Fibroblast of lung (primary cell): Measurements from ENCODE around the gene CD101. TPM values are rescaled to one million over a fixed set of nuclear protein-coding genes. Genes with fewer than 3 reads are reported as not detected.

Experiments
- DNase-seq, 2 donors: peaks; one replicate each; pipeline versions ENCODE4 v3.0.0 to v3.0.0-alpha.2; 2010; ENCODE audit warnings: low read depth in 2 of 2
- H2AFZ ChIP-seq: 2 replicates; pipeline ENCODE4 v1.5.1; 2012; ENCODE audit warnings: low read length, control low read depth, inconsistent platforms
- H3K27ac ChIP-seq: 2 replicates; pipeline ENCODE4 v1.5.1; 2011; ENCODE audit warnings: low read length, control low read depth; ENCODE audit not compliant: insufficient read depth
- H3K27me3 ChIP-seq: 2 replicates; pipeline ENCODE4 v1.5.1; 2011; ENCODE audit warnings: mild to moderate bottlenecking, low read length; ENCODE audit not compliant: control insufficient read depth, insufficient read depth
- H3K36me3 ChIP-seq: 2 replicates; pipeline ENCODE4 v1.5.1; 2011; ENCODE audit warnings: low read length; ENCODE audit not compliant: control insufficient read depth, insufficient read depth
- H3K4me1 ChIP-seq: 2 replicates; pipeline ENCODE4 v1.5.1; 2011; ENCODE audit warnings: low read length; ENCODE audit not compliant: control insufficient read depth, insufficient read depth; ENCODE audit errors: extremely low read depth
- H3K4me2 ChIP-seq: 2 replicates; pipeline ENCODE4 v1.5.1; 2011; ENCODE audit warnings: low read length, control low read depth; ENCODE audit not compliant: insufficient read depth; ENCODE audit errors: extremely low read depth
- H3K4me3 ChIP-seq, 4 experiments: fragments of 200-600 bp in 1 of 4; sonication (generic) in 1 of 4; replicated peaks in 1 of 4; 2 replicates each; pipeline ENCODE4 v1.5.1; 2011 to 2016; ENCODE audit warnings: low read length in 4 of 4, low read depth in 3 of 4, mild to moderate bottlenecking in 3 of 4, control low read depth in 2 of 4, inconsistent platforms in 1 of 4, mixed read lengths in 1 of 4; ENCODE audit not compliant: insufficient read depth in 1 of 4; ENCODE audit errors: control extremely low read depth in 1 of 4
- H3K79me2 ChIP-seq: 2 replicates; pipeline ENCODE4 v1.5.1; 2012; ENCODE audit warnings: mild to moderate bottlenecking, low read length, inconsistent platforms; ENCODE audit not compliant: control insufficient read depth, insufficient read depth
- H3K9ac ChIP-seq: 2 replicates; pipeline ENCODE4 v1.5.1; 2011; ENCODE audit warnings: mild to moderate bottlenecking, low read length, control low read depth; ENCODE audit not compliant: insufficient read depth
- H3K9me3 ChIP-seq: 2 replicates; pipeline ENCODE4 v1.5.1; 2012; ENCODE audit warnings: low read depth, low read length; ENCODE audit not compliant: control insufficient read depth, insufficient read depth
- H4K20me1 ChIP-seq: 2 replicates; pipeline ENCODE4 v1.5.1; 2011; ENCODE audit warnings: low read length; ENCODE audit not compliant: control insufficient read depth, insufficient read depth; ENCODE audit errors: extremely low read depth
- EZH2 ChIP-seq: IDR thresholded peaks from 2 replicates; pipeline ENCODE4 v1.5.1; 2012; ENCODE audit warnings: low read length, control low read depth, mild to moderate bottlenecking; ENCODE audit errors: missing control alignments
- polyA plus RNA-seq, 2 donors: library from polyadenylated mRNA; depleted of rRNA in 1 of 2; stranded (reverse) in 1 of 2; unstranded in 1 of 2; fragments of >200 nt; gene quantifications; 2 replicates each; pipeline ENCODE4 v1.2.1, GENCODE V29; 2011 to 2012; ENCODE audit warnings: missing spikeins in 1 of 2
- total RNA-seq: library from RNA; depleted of rRNA; stranded (reverse); fragments of >200 nt; gene quantifications from 2 replicates; pipeline ENCODE4 v1.2.1, GENCODE V29; 2014
- TF ChIP-seq, protein P1 (sequence below), 2 donors: IDR thresholded peaks in 1 of 2; conservative IDR thresholded peaks in 1 of 2; 1 replicate in 1 of 2; 2 replicates in 1 of 2; pipeline ENCODE4 v1.5.1; 2011 to 2012; ENCODE audit warnings: low read length in 2 of 2, control low read depth in 1 of 2, inconsistent platforms in 1 of 2, low read depth in 1 of 2, mild to moderate bottlenecking in 1 of 2

CD101 gene
- total and polyA plus RNA-seq, 2 donors (not counting 1 experiment from before 2014, with no cell fraction given): not detected

DNA sequence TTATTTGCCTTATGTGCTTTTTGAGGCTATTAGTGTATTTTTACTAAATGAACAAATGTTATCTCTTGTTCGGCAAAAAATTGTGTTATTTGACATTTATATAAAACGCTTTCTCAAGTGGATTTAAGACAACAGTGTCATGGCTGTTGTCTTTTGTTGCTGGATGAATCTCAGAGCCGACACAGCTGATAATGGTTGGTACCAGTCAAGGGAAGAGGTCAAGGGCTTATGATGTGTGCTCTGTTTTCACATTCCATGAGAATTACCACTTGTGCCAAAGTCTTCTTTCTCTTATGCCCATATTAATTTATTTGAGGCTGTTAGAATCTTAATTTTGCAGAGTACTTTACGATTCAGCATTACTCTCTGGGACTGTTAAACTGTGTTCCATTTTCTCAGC, 17.9 kb upstream of the CD101 start:
- TF ChIP-seq, protein P1, sequence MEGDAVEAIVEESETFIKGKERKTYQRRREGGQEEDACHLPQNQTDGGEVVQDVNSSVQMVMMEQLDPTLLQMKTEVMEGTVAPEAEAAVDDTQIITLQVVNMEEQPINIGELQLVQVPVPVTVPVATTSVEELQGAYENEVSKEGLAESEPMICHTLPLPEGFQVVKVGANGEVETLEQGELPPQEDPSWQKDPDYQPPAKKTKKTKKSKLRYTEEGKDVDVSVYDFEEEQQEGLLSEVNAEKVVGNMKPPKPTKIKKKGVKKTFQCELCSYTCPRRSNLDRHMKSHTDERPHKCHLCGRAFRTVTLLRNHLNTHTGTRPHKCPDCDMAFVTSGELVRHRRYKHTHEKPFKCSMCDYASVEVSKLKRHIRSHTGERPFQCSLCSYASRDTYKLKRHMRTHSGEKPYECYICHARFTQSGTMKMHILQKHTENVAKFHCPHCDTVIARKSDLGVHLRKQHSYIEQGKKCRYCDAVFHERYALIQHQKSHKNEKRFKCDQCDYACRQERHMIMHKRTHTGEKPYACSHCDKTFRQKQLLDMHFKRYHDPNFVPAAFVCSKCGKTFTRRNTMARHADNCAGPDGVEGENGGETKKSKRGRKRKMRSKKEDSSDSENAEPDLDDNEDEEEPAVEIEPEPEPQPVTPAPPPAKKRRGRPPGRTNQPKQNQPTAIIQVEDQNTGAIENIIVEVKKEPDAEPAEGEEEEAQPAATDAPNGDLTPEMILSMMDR (conservative IDR thresholded peaks at IDR 0.05 in 1 of 2, IDR thresholded peaks at IDR 0.05 in 1 of 2; ENCODE audit: low read depth in 1 of 2, low read length in 2 of 2): no peak
- TF ChIP-seq EZH2: no peak
- DNase-seq: no peak
- H3K27ac ChIP-seq: no peak overlapping the region

DNA sequence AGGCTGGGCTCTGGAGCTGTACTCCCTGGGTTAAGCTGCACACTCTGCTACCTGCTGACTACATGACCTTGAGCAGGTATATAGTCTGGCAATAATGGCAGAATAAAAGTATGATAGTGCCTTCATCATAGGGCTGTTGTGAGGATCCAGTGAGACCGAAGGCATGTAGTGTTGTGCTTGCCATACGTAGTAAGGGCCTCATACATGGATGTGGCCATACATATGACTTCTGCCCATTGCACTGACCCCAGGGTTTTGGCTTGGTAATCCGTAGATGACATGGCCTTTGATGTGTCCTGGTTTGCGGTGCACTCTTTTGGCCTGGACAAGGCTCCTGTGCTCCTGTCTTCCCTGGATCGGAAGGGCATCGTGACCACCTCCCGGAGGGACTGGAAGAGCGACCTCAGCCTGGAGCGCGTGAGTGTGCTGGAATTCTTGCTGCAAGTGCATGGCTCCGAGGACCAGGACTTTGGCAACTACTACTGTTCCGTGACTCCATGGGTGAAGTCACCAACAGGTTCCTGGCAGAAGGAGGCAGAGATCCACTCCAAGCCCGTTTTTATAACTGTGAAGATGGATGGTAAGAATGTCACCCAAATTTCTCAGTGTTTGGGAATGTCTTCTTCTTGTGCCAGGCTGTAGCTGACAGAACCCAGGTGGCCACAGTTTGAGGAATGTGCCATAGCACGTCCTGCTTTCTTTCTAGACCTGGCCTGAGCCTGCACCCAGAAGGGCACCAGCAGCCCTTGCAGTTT, 17.0 kb upstream of the CD101 start:
- Histone ChIP-seq H3K4me1 (peaks cover 2% of the 10 kb centered on the region), H2AFZ (no peak overlapping the region), H3K27ac (no peak overlapping the region), H3K79me2 (no peaks in the 10 kb centered on the region), H3K27me3 (no peaks in the 10 kb centered on the region), H3K9me3 (no peaks in the 10 kb centered on the region), H3K9ac (no peak overlapping the region), H3K4me3 (no peak overlapping the region), H4K20me1 (no peaks in the 10 kb centered on the region), H3K36me3 (no peaks in the 10 kb centered on the region), H3K4me2 (no peak overlapping the region)
- no peak for DNase-seq
- no peak for TF ChIP-seq EZH2
- TF ChIP-seq, protein P1 (conservative IDR thresholded peaks at IDR 0.05 in 1 of 2, IDR thresholded peaks at IDR 0.05 in 1 of 2; ENCODE audit: low read depth in 1 of 2, low read length in 2 of 2): no peak

More for the DNA sequence above, 17.9 kb upstream of the CD101 start:
- Histone ChIP-seq H3K4me1 (peaks cover 2% of the 10 kb centered on the region), H4K20me1 (no peaks in the 10 kb centered on the region), H2AFZ (no peak overlapping the region), H3K79me2 (no peaks in the 10 kb centered on the region), H3K36me3 (no peaks in the 10 kb centered on the region), H3K9me3 (no peaks in the 10 kb centered on the region), H3K27me3 (no peaks in the 10 kb centered on the region), H3K9ac (no peak overlapping the region), H3K4me2 (no peak overlapping the region), H3K4me3 (no peak overlapping the region)

DNA sequence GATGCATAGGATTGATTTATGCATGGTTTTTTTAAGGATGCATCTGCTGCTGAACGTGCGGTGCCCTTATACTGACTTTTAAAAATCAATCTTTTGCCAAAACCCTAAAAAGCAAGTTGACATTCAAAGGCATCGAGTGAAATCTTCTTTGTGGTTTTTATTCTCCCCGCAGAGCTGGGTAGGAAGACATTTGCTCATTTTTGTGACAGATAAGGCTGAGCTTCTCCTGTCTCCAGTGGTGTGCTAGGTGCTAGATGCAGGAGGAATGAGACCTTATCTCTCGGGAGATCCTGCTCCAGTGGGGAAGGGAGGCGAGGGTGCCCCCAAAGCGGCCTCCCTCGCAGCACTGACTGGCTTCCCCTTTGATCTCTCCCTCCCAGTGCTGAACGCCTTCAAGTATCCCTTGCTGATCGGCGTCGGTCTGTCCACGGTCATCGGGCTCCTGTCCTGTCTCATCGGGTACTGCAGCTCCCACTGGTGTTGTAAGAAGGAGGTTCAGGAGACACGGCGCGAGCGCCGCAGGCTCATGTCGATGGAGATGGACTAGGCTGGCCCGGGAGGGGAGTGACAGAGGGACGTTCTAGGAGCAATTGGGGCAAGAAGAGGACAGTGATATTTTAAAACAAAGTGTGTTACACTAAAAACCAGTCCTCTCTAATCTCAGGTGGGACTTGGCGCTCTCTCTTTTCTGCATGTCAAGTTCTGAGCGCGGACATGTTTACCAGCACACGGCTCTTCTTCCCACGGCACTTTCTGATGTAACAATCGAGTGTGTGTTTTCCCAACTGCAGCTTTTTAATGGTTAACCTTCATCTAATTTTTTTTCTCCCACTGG, 14.9 kb upstream of the CD101 start:
- Histone ChIP-seq H3K36me3 (no peaks in the 10 kb centered on the region), H3K79me2 (no peaks in the 10 kb centered on the region), H2AFZ (no peak overlapping the region), H4K20me1 (no peaks in the 10 kb centered on the region), H3K27me3 (no peaks in the 10 kb centered on the region), H3K9me3 (no peaks in the 10 kb centered on the region), H3K27ac (no peak overlapping the region), H3K4me3 (no peak overlapping the region), H3K4me1 (peaks cover 2% of the 10 kb centered on the region), H3K9ac (no peak overlapping the region), H3K4me2 (no peak overlapping the region)
- no peak for TF ChIP-seq EZH2
- TF ChIP-seq, protein P1 (conservative IDR thresholded peaks at IDR 0.05 in 1 of 2, IDR thresholded peaks at IDR 0.05 in 1 of 2; ENCODE audit: low read depth in 1 of 2, low read length in 2 of 2): no peak
- DNase-seq: no peak
